GM19240 (cell line): Measurements from ENCODE around the gene EDDM3A.
"Not testable (repeated sequence)": the region's sequence is repeated elsewhere in the genome, so short reads cannot be mapped to it uniquely, and the experiment has no call there.

Source experiments
- DNase-seq: peaks from one replicate; pipeline ENCODE4 v3.0.0; 2011; ENCODE audit warnings: low spot score; ENCODE audit not compliant: insufficient read length

Gene EDDM3A

DNA sequence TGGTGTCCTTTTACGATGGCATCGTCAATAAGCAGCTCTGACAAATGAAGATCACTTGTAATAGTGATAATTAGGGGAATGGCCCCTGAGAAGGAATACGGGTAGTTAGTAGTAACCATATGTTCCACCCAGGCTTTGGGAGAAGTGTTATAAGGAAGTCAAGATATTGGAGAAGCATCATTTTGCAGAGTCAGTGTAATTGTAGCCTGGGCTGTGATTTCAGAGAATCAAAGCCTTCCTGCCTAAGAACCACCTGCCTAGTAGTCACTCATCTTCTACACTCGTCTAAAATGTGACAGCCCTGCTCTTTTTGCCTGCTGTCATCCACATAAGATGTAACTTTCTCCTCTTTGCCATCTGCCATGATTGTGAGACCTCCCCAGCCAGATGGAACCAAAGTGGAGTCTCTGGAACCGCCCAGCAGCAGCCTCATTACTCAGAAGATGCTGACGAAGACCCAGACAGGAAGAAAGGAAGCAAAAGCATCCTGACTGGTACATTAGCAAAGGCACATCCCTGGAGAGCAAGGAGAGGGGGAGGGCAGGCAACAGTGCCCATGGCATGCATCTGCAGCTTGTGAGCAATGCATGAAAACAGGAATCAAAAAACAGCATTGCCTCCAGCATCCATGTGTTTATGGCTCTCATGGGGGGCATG lies 12.6 kb upstream of the EDDM3A start:
- no peak for DNase-seq

DNA sequence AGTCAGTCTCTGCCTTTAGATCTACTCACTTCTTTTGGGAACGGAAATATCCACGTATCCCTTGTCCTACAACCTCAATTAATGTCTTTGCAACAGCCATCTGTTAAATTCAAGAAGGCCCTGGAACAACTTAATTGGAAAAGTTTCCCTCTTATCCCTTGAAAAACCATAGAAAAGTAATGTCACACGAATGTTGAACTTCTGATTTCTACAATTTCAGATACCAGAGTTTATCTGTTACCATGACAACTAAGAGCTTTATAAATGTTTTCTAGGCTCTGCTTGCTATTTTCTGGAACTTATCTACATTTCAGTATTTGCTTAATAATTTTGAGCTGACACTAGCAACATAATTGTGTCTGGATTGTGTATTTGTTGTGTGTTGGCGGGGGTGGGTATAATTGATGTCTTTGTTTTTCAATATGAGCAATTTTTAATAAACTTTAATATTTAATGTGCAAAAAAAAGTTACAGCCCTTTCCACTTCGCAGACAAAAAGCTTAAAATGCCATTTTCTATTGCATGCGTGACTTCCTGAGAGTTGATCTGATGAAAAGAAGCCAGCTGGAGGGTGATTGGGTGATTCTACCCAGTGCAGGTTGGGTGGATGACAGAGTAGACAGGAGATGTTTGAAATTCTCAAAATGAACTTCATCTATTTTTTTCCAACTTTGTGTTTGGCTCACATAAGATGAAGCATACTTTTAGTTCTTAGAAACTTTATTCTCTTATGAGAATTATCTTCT lies 11.8 kb upstream of the EDDM3A start:
- no peak for DNase-seq

DNA sequence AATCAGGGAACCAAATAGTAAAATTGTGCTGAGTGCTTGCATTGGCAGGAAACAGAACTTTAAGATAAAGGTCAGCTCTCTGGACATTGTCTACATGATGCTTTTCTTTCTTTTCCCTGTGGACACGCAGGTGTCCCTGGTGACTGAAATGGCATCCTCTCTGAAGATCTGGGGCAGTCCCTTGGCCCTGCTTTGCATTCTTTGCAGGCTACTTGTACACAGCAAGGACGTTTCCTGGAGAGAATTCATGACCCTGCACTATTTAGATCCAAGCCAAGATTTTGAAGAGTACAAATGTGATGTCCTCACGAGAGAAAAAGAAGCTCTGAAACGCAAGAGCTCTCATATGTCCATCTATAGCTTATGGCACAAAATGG lies 11.3 kb upstream of the EDDM3A start:
- DNase-seq = no peak

DNA sequence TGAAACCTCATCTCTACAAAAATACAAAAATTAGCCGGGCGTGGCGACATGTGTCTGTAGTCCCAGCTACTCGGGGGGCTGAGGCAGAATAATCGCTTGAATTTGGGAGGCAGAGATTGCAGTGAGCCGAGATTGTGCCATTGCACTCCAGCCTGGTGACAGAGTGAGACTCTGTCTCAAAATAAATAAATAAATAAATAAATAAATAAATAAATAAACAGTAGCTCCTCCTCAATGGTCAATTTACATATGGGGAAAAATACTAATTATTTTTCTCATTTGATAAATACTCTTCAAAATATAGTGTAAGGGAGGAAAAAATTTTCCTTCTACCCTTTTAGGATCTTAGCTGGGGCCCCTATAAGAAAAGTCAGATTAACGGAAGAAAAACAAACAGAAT lies 7.4 kb upstream of the EDDM3A start:
- not testable (repeated sequence) for DNase-seq

DNA sequence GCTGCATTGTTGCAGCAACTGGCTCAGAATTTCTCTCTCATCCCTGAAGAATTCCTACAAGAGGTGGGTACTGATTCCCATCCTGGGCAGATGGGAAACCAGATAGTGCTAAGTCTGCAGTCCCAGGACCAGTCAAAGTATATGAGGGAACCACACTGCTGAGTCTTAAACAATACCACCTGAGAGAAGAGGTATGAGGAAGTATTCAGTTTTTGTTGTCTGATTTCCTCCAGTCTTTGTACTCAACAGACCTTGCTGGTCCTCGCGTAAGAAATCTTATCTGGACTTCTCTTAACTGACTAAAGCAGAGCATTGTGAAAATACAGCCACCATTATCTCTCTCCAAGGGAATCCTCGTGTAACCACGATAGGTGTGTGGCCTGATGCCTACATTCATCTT lies 3.6 kb upstream of the EDDM3A start:
- DNase-seq = no peak

DNA sequence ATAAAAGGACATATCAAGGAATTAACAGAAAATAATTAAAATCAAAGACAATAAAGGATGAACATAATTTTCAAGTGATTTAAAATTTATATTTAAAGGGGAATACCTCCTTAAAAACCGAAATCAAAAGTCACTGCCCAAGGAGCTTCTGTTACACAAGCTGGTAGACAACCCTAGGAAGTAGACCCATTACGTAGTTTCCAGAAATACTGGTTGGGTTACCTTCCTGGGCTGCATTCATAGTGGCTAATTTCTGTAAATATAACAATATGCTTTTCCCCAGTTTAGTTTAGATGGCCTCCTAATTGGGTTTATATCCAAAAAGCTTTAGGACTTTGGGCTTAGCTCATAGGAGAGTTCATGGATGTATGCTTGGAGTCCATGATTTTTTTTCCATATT lies 2.1 kb upstream of the EDDM3A start:
- no peak for DNase-seq

DNA sequence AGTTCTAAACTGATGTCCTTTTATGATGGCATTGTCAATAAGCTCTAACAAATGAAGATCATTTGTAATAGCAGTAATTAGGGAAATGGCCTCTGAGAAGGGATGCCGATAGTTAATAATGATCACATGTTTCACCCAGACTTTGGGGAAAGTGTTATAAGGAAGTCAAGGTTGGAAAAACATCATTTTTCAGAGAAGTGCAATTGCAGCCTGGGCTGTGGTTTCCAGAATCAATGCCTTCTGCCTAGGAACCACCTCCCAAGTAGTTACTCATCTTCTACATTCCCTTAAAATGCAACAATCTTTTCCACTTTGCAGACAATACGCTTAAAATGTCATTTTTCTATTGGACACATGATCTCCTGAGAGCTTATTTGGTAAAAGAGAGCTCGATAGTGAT lies 879 bp downstream of the EDDM3A start:
- DNase-seq = no peak

DNA sequence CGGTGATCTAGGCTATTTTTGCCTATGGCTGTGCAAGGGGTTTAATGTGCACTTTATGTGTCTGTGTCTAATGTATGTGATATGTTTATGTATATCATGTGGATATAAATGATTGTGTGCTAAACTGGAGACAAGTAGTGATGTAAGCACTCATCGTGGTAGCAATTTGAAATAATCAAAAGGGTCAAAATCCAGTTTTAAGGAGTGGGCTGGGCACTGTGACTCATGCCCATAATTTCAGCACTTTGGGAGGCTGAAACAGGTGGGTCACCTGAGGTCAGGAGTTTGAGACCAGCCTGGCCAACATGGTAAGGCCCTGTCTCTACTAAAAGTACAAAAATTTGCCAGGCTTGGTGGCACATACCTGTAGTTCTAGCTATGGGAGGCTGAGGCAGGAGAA lies 2.8 kb downstream of the EDDM3A start:
- DNase-seq = no peak

DNA sequence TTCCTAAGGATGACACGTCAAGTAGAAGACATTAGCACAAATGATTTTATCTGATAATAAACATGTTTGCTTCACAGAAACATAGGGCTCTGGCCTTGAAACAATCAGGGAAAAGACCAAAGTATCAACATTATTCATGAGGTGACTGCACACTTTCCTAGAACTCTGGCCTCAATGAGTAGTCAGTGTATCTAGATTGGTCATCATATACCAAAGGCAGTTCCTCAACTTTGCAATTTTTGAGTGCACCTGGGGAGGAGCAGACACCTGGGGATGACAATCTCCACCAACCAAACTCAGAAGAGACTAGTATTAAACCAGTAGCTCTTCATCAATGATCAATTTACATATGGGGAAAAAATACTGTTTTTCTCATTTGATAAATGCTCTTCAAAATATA lies 4.5 kb downstream of the EDDM3A start:
- no peak for DNase-seq

DNA sequence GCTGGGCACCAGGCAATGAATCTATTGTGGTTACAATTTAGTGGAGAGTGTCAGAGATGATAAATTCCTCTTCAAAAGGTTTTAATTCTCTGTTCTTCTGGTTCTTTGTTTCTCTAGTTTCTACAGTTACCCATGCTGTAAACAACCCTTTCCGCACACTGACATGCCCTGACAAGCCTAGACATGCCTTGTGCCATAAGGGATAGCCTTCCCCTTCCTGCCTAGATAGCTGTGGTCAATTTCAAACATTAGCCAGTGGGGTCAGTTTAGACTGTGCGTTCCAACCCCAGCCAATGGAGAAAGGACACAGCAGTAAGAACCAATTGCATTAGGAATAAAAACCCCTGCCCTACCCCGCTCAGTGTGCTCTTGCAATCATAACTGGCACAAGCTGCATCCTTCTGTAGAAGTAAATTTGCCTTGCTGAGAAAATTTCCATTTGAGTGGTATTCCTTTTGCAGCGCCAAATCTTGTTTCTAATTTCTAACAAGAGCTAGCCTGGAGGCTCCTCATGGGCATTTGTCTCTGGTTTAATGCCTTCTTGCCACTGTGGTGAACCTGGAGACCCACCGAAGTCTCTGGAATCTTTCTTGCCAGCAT lies 6.4 kb downstream of the EDDM3A start:
- no peak for DNase-seq

DNA sequence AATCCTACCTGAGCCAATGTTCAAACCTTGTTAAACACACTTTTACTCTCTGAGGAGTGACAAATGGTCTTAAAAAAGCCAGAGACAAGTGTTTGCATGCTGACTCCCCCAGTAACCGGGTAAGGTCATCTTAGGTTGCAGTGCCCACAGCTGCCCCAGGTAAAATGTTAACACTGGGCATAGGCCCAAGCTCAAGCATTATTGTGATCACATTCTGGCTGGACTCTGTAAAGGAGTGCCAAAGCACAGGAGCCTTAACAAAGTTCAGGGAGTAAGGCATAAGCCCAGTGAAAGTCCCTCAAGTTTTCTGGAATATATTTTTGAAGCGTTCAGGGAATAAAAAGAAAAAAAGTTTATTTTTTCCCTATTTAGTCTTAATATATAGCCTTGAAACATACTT lies 8.6 kb downstream of the EDDM3A start:
- no peak for DNase-seq

DNA sequence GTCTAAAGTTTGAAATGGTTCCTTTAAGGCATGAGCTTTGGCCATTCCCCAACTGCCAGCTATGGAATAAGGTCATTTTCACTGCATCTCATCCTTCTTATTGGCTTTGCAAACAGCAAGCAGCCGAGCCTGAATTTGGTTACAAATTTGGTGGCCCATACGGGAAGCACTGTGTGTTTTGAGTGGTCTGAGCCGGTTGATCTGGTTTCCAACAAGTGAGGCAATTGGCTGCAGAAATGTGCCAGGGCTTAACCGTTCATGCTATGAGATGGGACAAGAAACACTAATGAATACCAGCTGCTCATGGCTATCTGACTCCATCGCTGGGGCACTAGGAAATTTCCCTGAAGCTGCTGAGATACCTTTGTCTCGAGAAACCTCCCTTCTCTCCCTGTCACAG lies 9.3 kb downstream of the EDDM3A start:
- DNase-seq = no peak

DNA sequence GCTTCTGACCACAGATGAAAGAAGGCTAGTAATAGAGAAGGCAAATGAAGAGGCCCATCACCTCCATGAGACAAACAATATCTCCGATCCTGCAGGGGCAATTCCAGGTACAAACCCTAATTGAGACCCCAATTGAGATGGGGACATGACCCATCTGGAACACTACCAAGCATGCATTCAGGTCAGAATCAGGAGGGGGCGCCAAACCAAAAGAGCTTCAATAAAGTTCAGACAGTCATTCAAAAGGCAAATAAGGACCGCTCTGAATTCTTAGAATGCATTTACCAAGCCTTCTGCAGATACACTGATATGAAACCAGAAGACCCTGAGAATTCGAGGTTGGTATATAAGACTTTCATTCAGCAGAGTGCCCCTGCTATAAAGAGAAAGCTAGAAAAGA lies 12.3 kb downstream of the EDDM3A start:
- DNase-seq = no peak

DNA sequence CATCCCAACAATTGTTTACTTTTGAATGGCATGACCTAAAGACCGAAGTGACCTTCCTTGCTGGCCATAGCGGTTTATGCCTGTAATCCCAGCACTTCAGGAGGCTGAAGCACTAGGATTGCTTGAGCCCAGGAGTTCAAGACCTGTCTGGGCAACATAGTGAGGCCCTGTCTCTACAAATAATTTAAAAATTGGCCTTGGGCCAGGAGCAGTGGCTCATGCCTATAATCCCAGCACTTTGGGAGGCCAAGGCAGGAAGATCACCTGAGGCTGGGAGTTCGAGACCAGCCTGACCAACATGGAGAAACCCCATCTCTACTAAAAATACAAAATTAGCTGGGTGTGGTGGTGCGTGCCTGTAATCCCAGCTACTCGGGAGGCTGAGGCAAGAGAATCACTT lies 13.8 kb downstream of the EDDM3A start:
- not testable (repeated sequence) for DNase-seq

DNA sequence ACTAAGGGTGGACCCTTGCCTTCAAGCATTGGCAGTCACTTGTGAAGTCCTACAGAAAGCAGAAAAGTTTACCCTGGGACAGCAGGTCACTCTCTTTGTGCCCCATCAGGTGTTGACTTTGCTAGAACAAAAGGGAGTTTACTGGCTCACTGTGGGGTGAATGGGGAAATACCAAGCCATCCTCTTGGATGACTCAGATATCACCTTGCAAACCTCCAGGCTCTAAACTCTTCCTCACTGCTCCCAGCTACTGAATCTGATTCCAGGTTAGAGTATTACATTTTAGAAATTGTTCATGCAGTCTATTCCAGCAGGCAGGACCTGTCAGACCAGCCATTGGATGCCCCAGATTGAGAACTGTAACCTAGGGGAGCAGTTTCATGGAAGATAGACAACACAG lies 15.3 kb downstream of the EDDM3A start:
- no peak for DNase-seq

DNA sequence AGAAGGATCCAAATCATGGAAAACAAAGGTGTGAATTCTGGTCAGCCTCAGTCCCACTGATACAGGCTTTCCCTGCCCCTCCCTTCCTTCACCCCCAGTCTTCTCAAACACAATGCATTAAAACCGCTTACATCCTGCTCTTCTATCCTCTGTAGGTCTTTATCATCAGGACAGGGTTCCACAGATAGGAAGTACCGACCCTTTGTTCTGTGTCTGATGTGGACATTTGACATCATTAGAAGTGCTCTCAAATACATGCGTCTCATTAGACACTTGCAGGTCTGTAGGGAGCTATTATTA lies 22.9 kb downstream of the EDDM3A start:
- no peak for DNase-seq

DNA sequence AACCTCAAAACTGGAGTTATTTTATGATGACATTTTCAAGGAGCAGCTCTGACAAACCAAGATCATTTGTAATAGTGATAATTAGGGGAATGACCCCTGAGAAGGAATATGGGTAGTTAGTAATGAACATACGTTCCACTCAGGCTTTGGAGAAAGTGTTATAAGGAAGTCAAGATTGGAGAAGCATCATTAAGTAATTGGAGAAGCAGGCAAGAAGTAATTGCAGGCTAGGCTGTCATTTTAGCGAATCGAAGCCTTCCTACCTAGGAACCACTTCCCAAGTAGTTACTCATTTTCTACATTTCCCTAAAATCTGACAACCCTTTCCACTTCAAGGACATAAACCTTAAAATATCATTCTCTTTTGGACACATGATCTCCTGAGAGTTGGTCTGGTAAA lies 23.7 kb downstream of the EDDM3A start:
- no peak for DNase-seq

DNA sequence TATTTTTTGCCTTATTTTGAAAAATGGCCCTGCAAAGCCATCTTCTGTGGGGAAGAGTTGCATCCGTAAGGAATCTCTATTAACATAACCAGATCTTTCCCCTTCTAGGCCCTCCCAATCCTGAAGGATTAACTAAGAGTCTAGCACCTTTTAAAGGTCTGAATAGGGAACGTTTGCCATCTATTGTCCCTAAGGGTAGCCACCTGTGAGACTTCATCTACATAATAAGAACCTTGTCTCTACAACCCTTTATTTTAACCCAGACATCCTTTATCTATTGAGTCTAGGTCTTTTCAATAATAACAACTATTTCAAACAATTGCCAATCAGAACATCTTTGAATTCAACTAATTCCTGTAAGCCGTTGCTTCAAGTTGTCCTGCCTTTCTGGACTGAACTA lies 27.0 kb downstream of the EDDM3A start:
- no peak for DNase-seq

DNA sequence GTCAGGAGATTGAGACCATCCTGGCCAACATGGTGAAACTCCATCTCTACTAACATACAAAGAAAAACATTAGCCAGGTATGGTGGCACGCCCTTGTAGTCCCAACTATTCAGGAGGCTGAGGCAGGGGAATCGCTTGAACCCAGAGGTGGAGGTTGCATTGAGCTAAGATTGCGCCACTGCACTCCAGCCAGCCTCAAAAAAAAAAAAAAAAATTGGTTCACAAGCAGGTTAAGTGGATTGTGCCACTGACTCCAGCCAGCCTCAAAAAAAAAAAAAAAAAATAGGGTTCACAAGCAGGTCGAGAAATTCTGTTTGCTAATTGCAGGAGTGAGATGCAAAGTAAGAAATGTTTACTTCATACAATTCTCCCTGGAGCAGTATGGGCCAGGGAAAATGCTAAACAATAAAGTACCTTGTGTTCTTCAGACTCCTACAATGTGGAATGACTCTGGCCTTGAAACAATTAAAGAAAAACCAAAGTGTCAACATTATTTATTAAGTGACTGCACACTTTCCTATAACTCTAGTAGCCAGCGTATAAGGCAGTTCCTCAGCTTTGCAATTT lies 28.7 kb downstream of the EDDM3A start:
- DNase-seq = no peak

DNA sequence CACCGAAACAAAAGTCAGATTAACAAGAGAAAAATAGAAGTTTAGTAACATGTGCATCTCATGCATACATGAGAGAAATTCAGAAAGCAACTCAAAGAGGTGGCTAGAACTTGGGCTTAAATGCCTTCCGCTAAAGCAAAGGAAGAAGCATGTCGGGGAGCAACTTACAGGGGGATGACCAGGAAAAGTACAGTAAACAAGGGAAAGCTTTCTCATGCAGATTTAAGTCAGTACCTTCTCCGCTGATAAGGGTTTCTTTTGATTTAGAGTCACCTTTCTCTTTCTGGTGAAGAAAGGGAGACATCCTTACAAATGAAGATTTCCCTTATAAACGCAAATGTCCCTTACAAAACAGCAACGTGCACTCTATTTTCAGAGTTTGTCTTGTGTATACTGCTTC lies 29.4 kb downstream of the EDDM3A start:
- no peak for DNase-seq

DNA sequence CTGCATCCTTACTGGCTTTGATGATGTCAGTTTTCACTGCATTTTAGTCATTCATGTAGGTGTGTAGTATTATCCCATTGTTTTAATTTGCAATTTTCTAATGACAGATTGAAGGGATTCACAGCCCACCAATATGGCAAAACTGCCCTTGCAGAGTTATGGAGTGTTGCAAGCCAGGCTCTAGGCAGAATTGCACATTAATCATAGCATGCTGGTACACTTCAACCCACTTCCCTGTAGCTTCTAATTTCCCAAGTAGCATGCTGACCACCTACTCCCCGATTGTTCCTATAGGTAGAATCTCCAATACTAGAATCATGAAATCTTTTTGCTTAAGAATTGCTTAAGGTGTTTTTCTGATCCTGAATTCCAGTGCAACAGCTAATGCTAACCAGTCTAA lies 30.2 kb downstream of the EDDM3A start:
- DNase-seq = no peak

DNA sequence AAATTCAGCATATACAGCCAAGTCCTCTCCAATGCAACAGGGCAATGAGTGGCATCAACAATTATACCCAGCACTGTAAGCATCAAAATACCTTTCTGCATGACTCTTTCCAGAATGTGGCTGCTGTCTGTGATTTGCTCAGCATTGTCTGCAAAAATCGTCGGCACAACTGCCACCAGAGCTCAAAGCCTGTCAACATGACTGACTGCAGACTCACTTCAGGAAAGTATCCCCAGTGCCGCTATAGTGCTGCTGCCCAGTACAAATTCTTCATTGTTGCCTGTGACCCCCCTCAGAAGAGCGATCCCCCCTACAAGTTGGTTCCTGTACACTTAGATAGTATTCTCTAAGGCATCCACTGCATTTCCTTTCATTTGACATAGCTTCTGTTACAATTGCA lies 36.1 kb downstream of the EDDM3A start:
- DNase-seq = no peak
